ENCODE measurements around the gene CERS6. TPM values are rescaled to one million over a fixed set of nuclear protein-coding genes. Genes with fewer than 3 reads are reported as not detected.

Gene CERS6
- total and polyA plus RNA-seq, 10 of the 15 experiments (the other 5 are each of a cell fraction or from before 2014, with no cell fraction given): 1.3 to 20.4 (median 14.1) TPM

- no TSS peak for BruUV-seq (replicated peaks)
- TF ChIP-seq IRF3 (IDR thresholded peaks at IDR 0.05) (no peak), RFX5 (IDR thresholded peaks at IDR 0.05; ENCODE audit: low read depth, low read length) (no peak), SUZ12 (IDR thresholded peaks at IDR 0.05; ENCODE audit: unreplicated experiment) (no peak), CBX5 (IDR thresholded peaks at IDR 0.05; ENCODE audit: low read depth) (no peak), ZBTB4 (CRISPR knock-in tag; IDR thresholded peaks at IDR 0.05) (no peak), IKZF1 (conservative IDR thresholded peaks at IDR 0.05) (no peak), RAD51 (IDR thresholded peaks at IDR 0.05) (no peak), CREB1 (IDR thresholded peaks at IDR 0.05; ENCODE audit: low read depth) (no peak), SMAD5 (IDR thresholded peaks at IDR 0.05; ENCODE audit: low read depth) (no peak), SP1 (IDR thresholded peaks at IDR 0.05; ENCODE audit: low read depth, low read length) (no peak), NFYB (IDR thresholded peaks at IDR 0.05; ENCODE audit: insufficient read depth, low read depth, low read length) (no peak), SREBF1 (IDR thresholded peaks at IDR 0.05; ENCODE audit: low read length) (no peak), JUND (IDR thresholded peaks at IDR 0.05; ENCODE audit: low read depth, low read length) (no peak), RBBP5 (conservative IDR thresholded peaks at IDR 0.05) (no peak), MEF2A (IDR thresholded peaks at IDR 0.05; ENCODE audit: insufficient read depth, low read depth, low read length) (no peak)
- TF ChIP-seq, protein P1, sequence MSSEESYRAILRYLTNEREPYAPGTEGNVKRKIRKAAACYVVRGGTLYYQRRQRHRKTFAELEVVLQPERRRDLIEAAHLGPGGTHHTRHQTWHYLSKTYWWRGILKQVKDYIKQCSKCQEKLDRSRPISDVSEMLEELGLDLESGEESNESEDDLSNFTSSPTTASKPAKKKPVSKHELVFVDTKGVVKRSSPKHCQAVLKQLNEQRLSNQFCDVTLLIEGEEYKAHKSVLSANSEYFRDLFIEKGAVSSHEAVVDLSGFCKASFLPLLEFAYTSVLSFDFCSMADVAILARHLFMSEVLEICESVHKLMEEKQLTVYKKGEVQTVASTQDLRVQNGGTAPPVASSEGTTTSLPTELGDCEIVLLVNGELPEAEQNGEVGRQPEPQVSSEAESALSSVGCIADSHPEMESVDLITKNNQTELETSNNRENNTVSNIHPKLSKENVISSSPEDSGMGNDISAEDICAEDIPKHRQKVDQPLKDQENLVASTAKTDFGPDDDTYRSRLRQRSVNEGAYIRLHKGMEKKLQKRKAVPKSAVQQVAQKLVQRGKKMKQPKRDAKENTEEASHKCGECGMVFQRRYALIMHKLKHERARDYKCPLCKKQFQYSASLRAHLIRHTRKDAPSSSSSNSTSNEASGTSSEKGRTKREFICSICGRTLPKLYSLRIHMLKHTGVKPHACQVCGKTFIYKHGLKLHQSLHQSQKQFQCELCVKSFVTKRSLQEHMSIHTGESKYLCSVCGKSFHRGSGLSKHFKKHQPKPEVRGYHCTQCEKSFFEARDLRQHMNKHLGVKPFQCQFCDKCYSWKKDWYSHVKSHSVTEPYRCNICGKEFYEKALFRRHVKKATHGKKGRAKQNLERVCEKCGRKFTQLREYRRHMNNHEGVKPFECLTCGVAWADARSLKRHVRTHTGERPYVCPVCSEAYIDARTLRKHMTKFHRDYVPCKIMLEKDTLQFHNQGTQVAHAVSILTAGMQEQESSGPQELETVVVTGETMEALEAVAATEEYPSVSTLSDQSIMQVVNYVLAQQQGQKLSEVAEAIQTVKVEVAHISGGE (CRISPR knock-in tag; IDR thresholded peaks at IDR 0.05): no peak
- TF ChIP-seq, protein P2, sequence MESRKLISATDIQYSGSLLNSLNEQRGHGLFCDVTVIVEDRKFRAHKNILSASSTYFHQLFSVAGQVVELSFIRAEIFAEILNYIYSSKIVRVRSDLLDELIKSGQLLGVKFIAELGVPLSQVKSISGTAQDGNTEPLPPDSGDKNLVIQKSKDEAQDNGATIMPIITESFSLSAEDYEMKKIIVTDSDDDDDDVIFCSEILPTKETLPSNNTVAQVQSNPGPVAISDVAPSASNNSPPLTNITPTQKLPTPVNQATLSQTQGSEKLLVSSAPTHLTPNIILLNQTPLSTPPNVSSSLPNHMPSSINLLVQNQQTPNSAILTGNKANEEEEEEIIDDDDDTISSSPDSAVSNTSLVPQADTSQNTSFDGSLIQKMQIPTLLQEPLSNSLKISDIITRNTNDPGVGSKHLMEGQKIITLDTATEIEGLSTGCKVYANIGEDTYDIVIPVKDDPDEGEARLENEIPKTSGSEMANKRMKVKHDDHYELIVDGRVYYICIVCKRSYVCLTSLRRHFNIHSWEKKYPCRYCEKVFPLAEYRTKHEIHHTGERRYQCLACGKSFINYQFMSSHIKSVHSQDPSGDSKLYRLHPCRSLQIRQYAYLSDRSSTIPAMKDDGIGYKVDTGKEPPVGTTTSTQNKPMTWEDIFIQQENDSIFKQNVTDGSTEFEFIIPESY (IDR thresholded peaks at IDR 0.05): no peak
- FAIRE-seq (no peak), ATAC-seq (no peak), DNase-seq (ENCODE audit: low read depth, low spot score) (no peak)
- Histone ChIP-seq H3K9ac (ENCODE audit: control insufficient read depth, insufficient read depth, low read length) (no peak overlapping the region), H3K27me3 (replicated peaks in 1 of 2; ENCODE audit: control insufficient read depth in 2 of 2, insufficient read depth in 2 of 2, low read length in 1 of 2) (no peaks in the 10 kb centered on the region), H3K4me1 (ENCODE audit: control insufficient read depth, insufficient read depth, low read length) (no peaks in the 10 kb centered on the region), H2AFZ (ENCODE audit: control insufficient read depth, low read depth, low read length) (no peak overlapping the region), H3K36me3 (ENCODE audit: control insufficient read depth in 2 of 2, insufficient read depth in 2 of 2, low read length in 1 of 2) (no peaks in the 10 kb centered on the region), H4K20me1 (ENCODE audit: control insufficient read depth, insufficient read depth) (no peaks in the 10 kb centered on the region), H3K9me3 (replicated peaks; ENCODE audit: control insufficient read depth, insufficient read depth, low read length) (no peaks in the 10 kb centered on the region), H3K4me2 (ENCODE audit: control insufficient read depth, insufficient read depth) (no peak overlapping the region), H3K79me2 (ENCODE audit: control insufficient read depth, insufficient read depth, low read length) (no peaks in the 10 kb centered on the region), H3K4me3 (no peak overlapping the region), H3K27ac (ENCODE audit: control insufficient read depth, insufficient read depth) (no peak overlapping the region)
- ChIA-PET POLR2A (no interaction called here), RAD21 (ENCODE audit: unreplicated experiment) (interaction anchor here (1.9 kb wide), 1 partner anchor 392 kb away, joined by 7 read pairs; no protein-coding TSS in a partner anchor), SMC1A (ENCODE audit: uncharacterized antibody, unreplicated experiment) (no interaction called here), CTCF (interaction anchor here (0.6 to 1.4 kb wide), 3 partner anchors 10 to 778 kb away, joined by 3 to 4 read pairs (median 3); no protein-coding TSS in a partner anchor)
- in situ Hi-C loops (cut with MboI) (no loop called here), intact Hi-C loops (cut with micrococcal nuclease; ENCODE audit: unreplicated experiment) (no loop called here)
- WGBS (ENCODE audit: insufficient coverage, insufficient replicate concordance, low lambda C conversion rate, missing lambda C conversion rate): 100% methylated on average over 1 of the region's 1 CpG
Measured at GRCh38 chr2:168738062-168738461, 282.0 kb downstream of the CERS6 start.

Data from GM12878 (cell line).